Cardiac muscle cell (in vitro differentiated cells and primary cell): ENCODE data around the gene C20orf144. TPM values are rescaled to one million over a fixed set of nuclear protein-coding genes. Genes with fewer than 3 reads are reported as not detected.

Source experiments
- DNase-seq, 2 donors: peaks; one replicate each; pipeline versions ENCODE4 v3.0.0 to v3.0.0-alpha.2; 2010 to 2017; ENCODE audit warnings: low read depth in 1 of 2, low spot score in 1 of 2
- H3K27ac ChIP-seq: fragments of 200-600 bp; sonication (generic); 2 replicates; pipeline ENCODE4 v1.5.1; 2016
- H3K27me3 ChIP-seq: fragments of 200-600 bp; sonication (generic); 2 replicates; pipeline ENCODE4 v1.6.0; 2016; ENCODE audit warnings: control low read depth
- H3K36me3 ChIP-seq: fragments of 200-600 bp; sonication (generic); 2 replicates; pipeline ENCODE4 v1.5.1; 2016; ENCODE audit warnings: control low read depth
- H3K4me1 ChIP-seq: fragments of 200-600 bp; sonication (generic); 2 replicates; pipeline ENCODE4 v1.8.1; 2017; ENCODE audit warnings: low read depth, mild to moderate bottlenecking, mixed run types
- H3K4me3 ChIP-seq: fragments of 200-600 bp; sonication (generic); 2 replicates; pipeline ENCODE4 v1.5.1; 2016; ENCODE audit warnings: mild to moderate bottlenecking
- H3K9me3 ChIP-seq: fragments of 200-600 bp; sonication (generic); 2 replicates; pipeline ENCODE4 v1.5.1; 2017; ENCODE audit warnings: low read depth, mild to moderate bottlenecking, control low read depth
- polyA plus RNA-seq: library from polyadenylated mRNA; unstranded; fragments of >200 nt; fragmentation: Nextera tagmentation; extraction: Ambion mirVana; gene quantifications from 2 replicates; pipeline ENCODE4 v1.2.1, GENCODE V29; 2016
- total RNA-seq: library from RNA; depleted of rRNA; stranded (reverse); fragments of >200 nt; gene quantifications from 2 replicates; pipeline ENCODE4 v1.2.3, GENCODE V29; 2016
- TF ChIP-seq, protein P1 (sequence below): IDR thresholded peaks from 2 replicates; pipeline ENCODE4 v1.5.1; 2012; ENCODE audit warnings: low read depth, mild to moderate bottlenecking, low read length

The C20orf144 gene
- total and polyA plus RNA-seq, 2 experiments from 2014 or later, result 0.21 to 1.4 TPM

DNA sequence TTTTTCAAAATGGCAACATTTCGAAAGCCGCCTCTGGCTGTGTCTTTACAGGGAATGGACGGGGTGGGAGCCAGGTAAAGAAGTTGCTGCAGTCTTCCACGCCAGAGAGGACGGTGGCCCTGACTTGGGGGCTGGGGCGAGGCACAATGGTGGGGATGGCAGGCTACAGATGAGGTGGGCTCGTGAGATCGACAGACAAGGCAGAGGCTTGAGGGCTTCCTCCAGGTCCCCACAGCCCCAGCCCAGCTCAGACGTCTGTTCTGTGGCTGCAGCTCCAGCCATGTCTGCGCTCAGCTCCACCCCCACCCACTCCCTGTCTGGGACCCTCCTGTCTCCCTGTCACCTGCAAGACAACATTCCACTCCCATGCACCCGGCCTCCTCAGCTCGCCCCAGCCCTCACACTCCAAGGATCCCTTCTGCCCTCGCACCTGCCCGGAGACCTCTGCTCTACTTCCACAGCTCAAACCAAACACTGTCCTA is 7.4 kb upstream of the C20orf144 start:
- peak overlapping the region; percentile 57 for H3K27ac ChIP-seq
- TF ChIP-seq, protein P1, sequence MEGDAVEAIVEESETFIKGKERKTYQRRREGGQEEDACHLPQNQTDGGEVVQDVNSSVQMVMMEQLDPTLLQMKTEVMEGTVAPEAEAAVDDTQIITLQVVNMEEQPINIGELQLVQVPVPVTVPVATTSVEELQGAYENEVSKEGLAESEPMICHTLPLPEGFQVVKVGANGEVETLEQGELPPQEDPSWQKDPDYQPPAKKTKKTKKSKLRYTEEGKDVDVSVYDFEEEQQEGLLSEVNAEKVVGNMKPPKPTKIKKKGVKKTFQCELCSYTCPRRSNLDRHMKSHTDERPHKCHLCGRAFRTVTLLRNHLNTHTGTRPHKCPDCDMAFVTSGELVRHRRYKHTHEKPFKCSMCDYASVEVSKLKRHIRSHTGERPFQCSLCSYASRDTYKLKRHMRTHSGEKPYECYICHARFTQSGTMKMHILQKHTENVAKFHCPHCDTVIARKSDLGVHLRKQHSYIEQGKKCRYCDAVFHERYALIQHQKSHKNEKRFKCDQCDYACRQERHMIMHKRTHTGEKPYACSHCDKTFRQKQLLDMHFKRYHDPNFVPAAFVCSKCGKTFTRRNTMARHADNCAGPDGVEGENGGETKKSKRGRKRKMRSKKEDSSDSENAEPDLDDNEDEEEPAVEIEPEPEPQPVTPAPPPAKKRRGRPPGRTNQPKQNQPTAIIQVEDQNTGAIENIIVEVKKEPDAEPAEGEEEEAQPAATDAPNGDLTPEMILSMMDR, result no peak
- DNase-seq, result no peak
- peaks cover 18% of the 10 kb centered on the region for H3K36me3 ChIP-seq
- H3K4me1 ChIP-seq, result peaks cover 3% of the 10 kb centered on the region
- H3K9me3 ChIP-seq, result no peaks in the 10 kb centered on the region
- no peak overlapping the region for H3K4me3 ChIP-seq
- H3K27me3 ChIP-seq, result no peaks in the 10 kb centered on the region

DNA sequence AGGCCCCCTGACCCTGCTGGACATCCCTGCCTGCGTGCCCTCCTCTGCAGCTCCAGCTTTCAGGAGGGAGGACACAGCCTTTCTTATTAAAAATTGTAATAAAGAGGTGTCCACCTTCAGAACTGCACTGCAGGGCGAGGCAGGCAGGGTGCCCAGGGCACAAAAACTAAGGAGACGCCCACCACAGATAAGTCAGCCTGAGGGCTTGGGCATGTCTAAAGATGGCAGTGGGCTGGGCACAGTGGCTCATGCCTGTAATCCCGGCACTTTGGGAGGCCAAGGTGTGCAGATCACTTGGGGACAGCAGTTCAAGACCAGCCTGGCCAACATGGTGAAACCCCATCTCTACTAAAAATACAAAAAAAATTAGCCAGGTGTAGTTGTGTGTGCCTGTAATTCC is 7.0 kb upstream of the C20orf144 start:
- H3K27ac ChIP-seq, result peak overlapping the region; percentile 57
- no peaks in the 10 kb centered on the region for H3K9me3 ChIP-seq
- no peak for DNase-seq
- H3K36me3 ChIP-seq, result peaks cover 18% of the 10 kb centered on the region
- H3K4me1 ChIP-seq, result no peaks in the 10 kb centered on the region
- H3K27me3 ChIP-seq, result no peaks in the 10 kb centered on the region
- H3K4me3 ChIP-seq, result no peak overlapping the region
- TF ChIP-seq, protein P1, result no peak

DNA sequence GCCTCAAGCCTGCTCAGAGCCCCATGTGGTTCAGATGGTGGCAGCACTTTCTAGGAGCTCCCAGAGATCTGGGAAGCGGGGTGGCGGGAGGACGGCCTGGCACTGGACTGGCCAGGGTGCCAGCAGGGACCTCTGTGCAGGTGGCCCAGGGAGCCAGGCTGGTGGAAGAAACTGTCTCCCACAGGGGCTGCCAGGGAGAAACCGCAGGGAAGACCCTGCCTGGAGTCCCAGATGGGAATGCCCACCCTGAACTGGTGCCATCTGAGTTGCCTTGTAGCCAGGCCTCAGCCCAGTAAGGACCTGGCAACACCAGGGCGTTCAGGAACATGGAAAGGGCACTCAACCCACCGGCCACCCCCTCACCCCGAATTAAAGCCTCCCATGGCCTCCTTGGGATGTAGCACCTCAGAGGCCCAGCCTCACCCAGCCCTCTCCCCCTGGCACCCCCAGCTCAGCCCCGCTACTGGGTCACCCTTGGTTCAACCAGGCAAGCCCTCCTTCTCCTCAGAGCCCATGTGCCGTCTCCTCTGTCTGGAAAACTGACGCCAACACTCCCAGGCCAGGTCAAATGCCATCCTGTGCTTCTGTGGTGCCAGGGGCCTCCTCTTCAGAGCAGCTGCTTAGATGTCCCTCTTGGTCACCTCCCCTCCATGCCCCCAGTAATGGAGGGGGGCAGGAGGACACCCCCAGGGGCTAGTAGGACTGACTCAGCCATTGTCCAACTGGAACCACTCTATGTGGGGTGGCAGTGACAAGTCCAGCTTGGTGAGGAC is 5.9 kb upstream of the C20orf144 start:
- no peak for DNase-seq
- Histone ChIP-seq H3K27me3 (no peaks in the 10 kb centered on the region), H3K4me3 (no peak overlapping the region), H3K9me3 (no peaks in the 10 kb centered on the region), H3K27ac (no peak overlapping the region), H3K36me3 (peaks cover 18% of the 10 kb centered on the region), H3K4me1 (no peaks in the 10 kb centered on the region)
- TF ChIP-seq, protein P1, result no peak

DNA sequence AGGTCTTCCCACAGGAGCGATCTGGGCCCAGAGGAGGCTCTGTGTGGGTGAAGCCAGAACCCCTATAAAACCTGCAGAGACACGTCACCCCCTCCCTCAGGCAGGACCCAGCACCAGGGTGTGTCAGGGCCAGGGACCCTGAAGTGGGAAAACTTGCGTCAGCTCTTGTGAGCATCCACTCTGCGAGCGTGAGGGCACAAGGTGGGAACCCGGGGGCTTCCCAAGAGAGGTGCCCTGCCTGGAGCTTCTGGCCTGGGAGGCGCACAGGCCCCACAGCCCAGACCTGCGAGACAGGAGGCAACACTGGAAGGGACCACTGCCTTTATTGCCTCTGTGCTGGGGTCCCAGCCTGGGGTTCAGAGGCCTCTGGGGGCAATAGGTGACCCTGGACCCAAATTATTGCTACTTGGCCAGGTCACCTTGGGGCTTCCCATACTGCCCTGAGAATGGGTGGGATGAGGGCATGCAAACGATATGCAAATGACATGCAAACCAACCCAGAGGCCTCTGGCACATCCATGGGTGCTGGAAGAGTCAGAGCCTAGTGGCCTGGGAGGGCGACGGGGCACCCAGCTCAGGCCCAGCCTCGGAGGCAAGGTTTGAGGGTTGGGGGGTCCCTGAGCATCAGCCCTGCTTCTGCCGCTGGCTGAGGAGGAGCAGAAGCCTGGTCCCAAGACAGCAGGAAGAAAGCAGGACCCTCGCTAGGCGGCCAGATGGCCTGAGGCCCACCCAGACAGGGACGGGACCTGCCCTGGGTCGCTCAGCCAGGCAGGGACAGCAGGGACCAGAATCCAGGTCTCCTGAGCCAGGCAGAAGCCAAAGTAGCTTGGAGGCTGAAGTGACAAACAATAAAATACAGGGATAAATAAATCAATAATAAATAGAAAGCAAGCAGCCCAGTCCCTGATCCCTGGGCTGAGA is 5.1 kb upstream of the C20orf144 start:
- H3K4me1 ChIP-seq, result no peaks in the 10 kb centered on the region
- no peak for DNase-seq
- H3K4me3 ChIP-seq, result no peak overlapping the region

DNA sequence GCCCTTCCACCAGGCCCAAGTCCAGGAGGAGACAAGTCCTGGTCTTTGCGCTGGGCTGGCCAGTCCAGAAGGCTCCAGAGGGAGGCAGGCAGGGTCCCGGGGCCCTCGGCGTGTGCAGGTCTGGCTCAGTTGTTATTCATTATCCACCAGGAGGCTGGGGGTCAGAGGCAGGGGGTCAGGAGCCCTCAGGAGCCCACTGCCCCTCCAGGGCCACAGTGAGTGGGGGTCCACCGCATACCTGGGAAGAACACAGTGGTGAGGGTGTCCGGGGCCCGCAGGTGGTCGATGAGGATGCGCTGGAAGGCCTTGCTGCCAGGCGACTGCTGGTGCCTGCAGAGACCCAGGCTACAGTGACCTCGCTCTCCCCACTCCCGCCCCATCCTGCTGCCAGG is 4.4 kb upstream of the C20orf144 start:
- no peak for DNase-seq
- TF ChIP-seq, protein P1, result no peak
- Histone ChIP-seq H3K4me3 (no peak overlapping the region), H3K27ac (no peak overlapping the region), H3K36me3 (peaks cover 18% of the 10 kb centered on the region), H3K27me3 (no peaks in the 10 kb centered on the region), H3K4me1 (peaks cover 2% of the 10 kb centered on the region), H3K9me3 (no peaks in the 10 kb centered on the region)

More for the DNA sequence above, 5.1 kb upstream of the C20orf144 start:
- no peak overlapping the region for H3K27ac ChIP-seq
- H3K36me3 ChIP-seq, result peaks cover 18% of the 10 kb centered on the region
- no peaks in the 10 kb centered on the region for H3K9me3 ChIP-seq
- TF ChIP-seq, protein P1, result no peak
- no peaks in the 10 kb centered on the region for H3K27me3 ChIP-seq
